K562 (cell line): ENCODE data around the gene CALHM1. TPM values are rescaled to one million over a fixed set of nuclear protein-coding genes. Genes with fewer than 3 reads are reported as not detected.
A peak's percentile ranks its signal among the peaks of the same experiment; 100 is the strongest.

Experiments used
- ATF7 ChIP-seq: fragments of 450-650 bp; IDR thresholded peaks from 2 replicates; pipeline ENCODE4 v1.7.1; 2014; ENCODE audit warnings: mild to moderate bottlenecking, moderate library complexity
- BRD9 ChIP-seq: fragments of 450-650 bp; IDR thresholded peaks from 2 replicates; pipeline ENCODE4 v1.6.1; 2018; ENCODE audit warnings: low read depth; ENCODE audit not compliant: partially characterized antibody
- CAMTA2 ChIP-seq: fragments of 250-450 bp; sonication (Bioruptor Pico); conservative IDR thresholded peaks from 2 replicates; pipeline ENCODE4 v1.5.1; 2022
- FOXA1 ChIP-seq: fragments of 450-650 bp; IDR thresholded peaks from 2 replicates; pipeline ENCODE4 v1.6.1; 2016; ENCODE audit warnings: mild to moderate bottlenecking, borderline replicate concordance
- FOXJ2 ChIP-seq: fragments of 200-800 bp; sonication (Bioruptor generic); IDR thresholded peaks from 2 replicates; pipeline ENCODE4 v1.6.1; 2016; ENCODE audit warnings: missing genetic modification characterization, missing compliant biosample characterization
- GATAD2A ChIP-seq: fragments of 450-650 bp; IDR thresholded peaks from 2 replicates; pipeline ENCODE4 v1.6.1; 2017
- MCM5 ChIP-seq: fragments of 450-650 bp; IDR thresholded peaks from 2 replicates; pipeline ENCODE4 v1.6.1; 2016; ENCODE audit warnings: low read depth
- NFATC3 ChIP-seq: fragments of 450-650 bp; IDR thresholded peaks from 2 replicates; pipeline ENCODE4 v1.6.1; 2017; ENCODE audit warnings: mild to moderate bottlenecking
- PCBP1 ChIP-seq: fragments of 200-400 bp; formaldehyde crosslinking; IDR thresholded peaks from 2 replicates; pipeline ENCODE4 v1.6.1; 2018; ENCODE audit warnings: mild to moderate bottlenecking, low read depth, low read length; ENCODE audit not compliant: poor library complexity, severe bottlenecking
- POLR3A ChIP-seq: IDR thresholded peaks from 2 replicates; pipeline ENCODE4 v1.6.1; 2011; ENCODE audit warnings: borderline replicate concordance, mild to moderate bottlenecking, moderate library complexity; ENCODE audit not compliant: insufficient read length, insufficient read depth; ENCODE audit errors: extremely low read depth
- RBM17 ChIP-seq: fragments of 200-400 bp; formaldehyde crosslinking; IDR thresholded peaks from 2 replicates; pipeline ENCODE4 v1.6.1; 2017; ENCODE audit warnings: low read depth, mild to moderate bottlenecking, low read length, borderline replicate concordance
- SREBF1 ChIP-seq: fragments of 150-350 bp; IDR thresholded peaks from 2 replicates; pipeline ENCODE4 v1.6.1; 2014; ENCODE audit warnings: antibody characterized with exemption, low read depth, low read length, borderline replicate concordance
- SREBF2 ChIP-seq: sonication (generic); formaldehyde crosslinking; IDR thresholded peaks from 2 replicates; pipeline ENCODE4 v1.4.0; 2020; ENCODE audit warnings: mild to moderate bottlenecking, missing genetic modification reagents
- SRSF9 ChIP-seq: fragments of 200-400 bp; formaldehyde crosslinking; IDR thresholded peaks from 2 replicates; pipeline ENCODE4 v1.6.1; 2017; ENCODE audit warnings: low read depth, low read length, borderline replicate concordance
- ZEB2 ChIP-seq: fragments of 450-650 bp; IDR thresholded peaks from 2 replicates; pipeline ENCODE4 v1.6.1; 2016
- ZNF165 ChIP-seq: fragments of 250-450 bp; sonication (Bioruptor Pico); IDR thresholded peaks from 2 replicates; pipeline ENCODE4 v1.4.0; 2020; ENCODE audit warnings: borderline replicate concordance
- ZNF324 ChIP-seq: fragments of 250-450 bp; sonication (Bioruptor Pico); IDR thresholded peaks from 2 replicates; pipeline ENCODE4 v1.4.0; 2020; ENCODE audit warnings: mild to moderate bottlenecking
- ZNF586 ChIP-seq: fragments of 450-650 bp; formaldehyde crosslinking; conservative IDR thresholded peaks from 2 replicates; pipeline ENCODE4 v1.4.0; 2020; ENCODE audit warnings: mild to moderate bottlenecking, moderate library complexity
- polyA plus RNA-seq, 8 experiments: library from polyadenylated mRNA; depleted of rRNA in 4 of 8; stranded (reverse) in 5 of 8; unstranded in 3 of 8; fragments of >200 nt; fragmentation: Nextera tagmentation in 2 of 8; fragmentation: Illumina TruSeq in 1 of 8; extraction: Ambion mirVana in 2 of 8; extraction: Trizol in 1 of 8; gene quantifications; 2 replicates each; pipeline versions ENCODE4 v1.2.1 to v1.2.3, GENCODE V29; 2011 to 2014; ENCODE audit warnings: inconsistent platforms in 1 of 8, missing spikeins in 1 of 8
- total RNA-seq, 7 experiments: library from RNA; depleted of rRNA in 6 of 7; stranded (reverse); fragments of >200 nt in 6 of 7; fragmentation: Illumina TruSeq in 2 of 7; extraction: Trizol in 2 of 7; gene quantifications; 2 replicates each; pipeline versions ENCODE4 v1.2.1 to v1.2.3, GENCODE V29; 2011 to 2021; ENCODE audit warnings: low replicate concordance in 1 of 7
- TF ChIP-seq, protein P1 (sequence below): fragments of 250-450 bp; sonication (Bioruptor Pico); IDR thresholded peaks from 2 replicates; pipeline ENCODE4 v1.5.0; 2021
- TF ChIP-seq, protein P2 (sequence below), 3 experiments: IDR thresholded peaks in 2 of 3; conservative IDR thresholded peaks in 1 of 3; 2 replicates each; pipeline ENCODE4 v1.5.1; 2011 to 2012; ENCODE audit warnings: low read length in 3 of 3, mild to moderate bottlenecking in 3 of 3, control low read depth in 2 of 3, improper control_type of control experiment in 1 of 3, inconsistent platforms in 1 of 3, low read depth in 1 of 3, mixed read lengths in 1 of 3, moderate library complexity in 1 of 3; ENCODE audit not compliant: insufficient read depth in 2 of 3
- TF ChIP-seq, protein P3 (sequence below): fragments of 250-450 bp; sonication (Bioruptor Pico); IDR thresholded peaks from 2 replicates; pipeline ENCODE4 v1.4.0; 2020; ENCODE audit warnings: borderline replicate concordance
- TF ChIP-seq, protein P4 (sequence below): IDR thresholded peaks from 2 replicates; pipeline ENCODE4 v1.6.1; 2014; ENCODE audit warnings: antibody characterized with exemption
- TF ChIP-seq, protein P5 (sequence below): fragments of 250-450 bp; sonication (Bioruptor Pico); IDR thresholded peaks from 2 replicates; pipeline ENCODE4 v1.4.0; 2020; ENCODE audit warnings: mild to moderate bottlenecking

The CALHM1 gene
- total and polyA plus RNA-seq, 9 of the 15 experiments (the other 6 are each of a cell fraction or from before 2014, with no cell fraction given) = 0.03 TPM; not detected in 8

DNA sequence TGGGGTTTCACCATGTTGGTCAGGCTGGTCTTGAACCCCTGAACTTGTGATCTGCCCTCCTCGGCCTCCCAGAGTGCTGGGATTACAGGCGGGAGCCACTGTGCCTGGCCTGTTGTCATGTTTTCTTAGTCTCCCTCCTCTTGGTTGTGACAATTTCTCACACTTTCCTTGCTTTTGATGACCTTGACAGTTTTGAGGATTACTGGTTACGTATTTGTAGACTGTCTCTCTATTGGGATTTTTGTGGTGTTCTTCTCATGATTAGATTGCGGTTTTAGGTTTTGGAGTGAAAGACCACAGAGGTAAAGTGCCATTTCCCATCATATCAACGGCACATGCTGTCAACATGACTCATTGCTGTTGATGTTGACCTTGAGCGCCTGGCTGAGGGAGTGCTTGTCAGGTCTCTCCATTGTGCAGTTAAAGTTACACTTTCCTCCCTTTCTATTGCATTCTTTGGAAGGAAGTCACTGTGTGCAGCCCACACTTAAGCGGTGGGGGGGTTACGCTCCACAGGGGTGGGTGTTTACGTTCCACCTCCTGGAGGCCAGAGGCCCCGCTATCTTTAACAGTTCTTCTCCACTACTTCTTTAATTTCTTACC, 45.6 kb upstream of the CALHM1 start (continued):
- TF ChIP-seq, protein P1, sequence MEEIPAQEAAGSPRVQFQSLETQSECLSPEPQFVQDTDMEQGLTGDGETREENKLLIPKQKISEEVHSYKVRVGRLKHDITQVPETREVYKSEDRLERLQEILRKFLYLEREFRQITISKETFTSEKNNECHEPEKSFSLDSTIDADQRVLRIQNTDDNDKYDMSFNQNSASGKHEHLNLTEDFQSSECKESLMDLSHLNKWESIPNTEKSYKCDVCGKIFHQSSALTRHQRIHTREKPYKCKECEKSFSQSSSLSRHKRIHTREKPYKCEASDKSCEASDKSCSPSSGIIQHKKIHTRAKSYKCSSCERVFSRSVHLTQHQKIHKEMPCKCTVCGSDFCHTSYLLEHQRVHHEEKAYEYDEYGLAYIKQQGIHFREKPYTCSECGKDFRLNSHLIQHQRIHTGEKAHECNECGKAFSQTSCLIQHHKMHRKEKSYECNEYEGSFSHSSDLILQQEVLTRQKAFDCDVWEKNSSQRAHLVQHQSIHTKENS (CRISPR knock-in tag) = no peak
- TF ChIP-seq CAMTA2 (CRISPR knock-in tag) (no peak), POLR3A (no peak), RBM17 (no peak), SREBF2 (CRISPR knock-in tag) (no peak), FOXJ2 (no peak), MCM5 (no peak), SRSF9 (no peak), GATAD2A (no peak; the same call in 1 of the 2 replicates), PCBP1 (no peak), NFATC3 (no peak), ATF7 (peak; percentile 83), ZNF165 (CRISPR knock-in tag) (no peak), ZNF586 (no peak), SREBF1 (no peak), ZNF324 (CRISPR knock-in tag) (no peak), BRD9 (no peak), ZEB2 (peak; percentile 90), FOXA1 (peak; percentile 35; the same call in 1 of the 2 replicates)
- TF ChIP-seq, protein P2, sequence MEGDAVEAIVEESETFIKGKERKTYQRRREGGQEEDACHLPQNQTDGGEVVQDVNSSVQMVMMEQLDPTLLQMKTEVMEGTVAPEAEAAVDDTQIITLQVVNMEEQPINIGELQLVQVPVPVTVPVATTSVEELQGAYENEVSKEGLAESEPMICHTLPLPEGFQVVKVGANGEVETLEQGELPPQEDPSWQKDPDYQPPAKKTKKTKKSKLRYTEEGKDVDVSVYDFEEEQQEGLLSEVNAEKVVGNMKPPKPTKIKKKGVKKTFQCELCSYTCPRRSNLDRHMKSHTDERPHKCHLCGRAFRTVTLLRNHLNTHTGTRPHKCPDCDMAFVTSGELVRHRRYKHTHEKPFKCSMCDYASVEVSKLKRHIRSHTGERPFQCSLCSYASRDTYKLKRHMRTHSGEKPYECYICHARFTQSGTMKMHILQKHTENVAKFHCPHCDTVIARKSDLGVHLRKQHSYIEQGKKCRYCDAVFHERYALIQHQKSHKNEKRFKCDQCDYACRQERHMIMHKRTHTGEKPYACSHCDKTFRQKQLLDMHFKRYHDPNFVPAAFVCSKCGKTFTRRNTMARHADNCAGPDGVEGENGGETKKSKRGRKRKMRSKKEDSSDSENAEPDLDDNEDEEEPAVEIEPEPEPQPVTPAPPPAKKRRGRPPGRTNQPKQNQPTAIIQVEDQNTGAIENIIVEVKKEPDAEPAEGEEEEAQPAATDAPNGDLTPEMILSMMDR (IDR thresholded peaks at IDR 0.05 in 2 of 3, conservative IDR thresholded peaks at IDR 0.05 in 1 of 3; ENCODE audit: insufficient read depth in 2 of 3, low read depth in 1 of 3, low read length in 3 of 3) = no peak
- TF ChIP-seq, protein P3, sequence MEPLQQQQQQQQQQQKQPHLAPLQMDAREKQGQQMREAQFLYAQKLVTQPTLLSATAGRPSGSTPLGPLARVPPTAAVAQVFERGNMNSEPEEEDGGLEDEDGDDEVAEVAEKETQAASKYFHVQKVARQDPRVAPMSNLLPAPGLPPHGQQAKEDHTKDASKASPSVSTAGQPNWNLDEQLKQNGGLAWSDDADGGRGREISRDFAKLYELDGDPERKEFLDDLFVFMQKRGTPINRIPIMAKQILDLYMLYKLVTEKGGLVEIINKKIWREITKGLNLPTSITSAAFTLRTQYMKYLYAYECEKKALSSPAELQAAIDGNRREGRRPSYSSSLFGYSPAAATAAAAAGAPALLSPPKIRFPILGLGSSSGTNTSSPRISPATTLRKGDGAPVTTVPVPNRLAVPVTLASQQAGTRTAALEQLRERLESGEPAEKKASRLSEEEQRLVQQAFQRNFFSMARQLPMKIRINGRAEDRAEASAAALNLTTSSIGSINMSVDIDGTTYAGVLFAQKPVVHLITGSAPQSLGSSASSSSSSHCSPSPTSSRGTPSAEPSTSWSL = no peak
- TF ChIP-seq, protein P4, sequence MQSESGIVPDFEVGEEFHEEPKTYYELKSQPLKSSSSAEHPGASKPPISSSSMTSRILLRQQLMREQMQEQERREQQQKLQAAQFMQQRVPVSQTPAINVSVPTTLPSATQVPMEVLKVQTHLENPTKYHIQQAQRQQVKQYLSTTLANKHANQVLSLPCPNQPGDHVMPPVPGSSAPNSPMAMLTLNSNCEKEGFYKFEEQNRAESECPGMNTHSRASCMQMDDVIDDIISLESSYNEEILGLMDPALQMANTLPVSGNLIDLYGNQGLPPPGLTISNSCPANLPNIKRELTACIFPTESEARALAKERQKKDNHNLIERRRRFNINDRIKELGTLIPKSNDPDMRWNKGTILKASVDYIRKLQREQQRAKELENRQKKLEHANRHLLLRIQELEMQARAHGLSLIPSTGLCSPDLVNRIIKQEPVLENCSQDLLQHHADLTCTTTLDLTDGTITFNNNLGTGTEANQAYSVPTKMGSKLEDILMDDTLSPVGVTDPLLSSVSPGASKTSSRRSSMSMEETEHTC = no peak
- TF ChIP-seq, protein P5, sequence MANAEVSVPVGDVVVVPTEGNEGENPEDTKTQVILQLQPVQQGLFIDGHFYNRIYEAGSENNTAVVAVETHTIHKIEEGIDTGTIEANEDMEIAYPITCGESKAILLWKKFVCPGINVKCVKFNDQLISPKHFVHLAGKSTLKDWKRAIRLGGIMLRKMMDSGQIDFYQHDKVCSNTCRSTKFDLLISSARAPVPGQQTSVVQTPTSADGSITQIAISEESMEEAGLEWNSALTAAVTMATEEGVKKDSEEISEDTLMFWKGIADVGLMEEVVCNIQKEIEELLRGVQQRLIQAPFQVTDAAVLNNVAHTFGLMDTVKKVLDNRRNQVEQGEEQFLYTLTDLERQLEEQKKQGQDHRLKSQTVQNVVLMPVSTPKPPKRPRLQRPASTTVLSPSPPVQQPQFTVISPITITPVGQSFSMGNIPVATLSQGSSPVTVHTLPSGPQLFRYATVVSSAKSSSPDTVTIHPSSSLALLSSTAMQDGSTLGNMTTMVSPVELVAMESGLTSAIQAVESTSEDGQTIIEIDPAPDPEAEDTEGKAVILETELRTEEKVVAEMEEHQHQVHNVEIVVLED (CRISPR knock-in tag) = no peak
